Astrocyte of the cerebellum (primary cell): Measurements from ENCODE around the gene SRRD.

Experiments
- DNase-seq: peaks from one replicate; pipeline ENCODE4 v3.0.0-alpha.2; 2011; ENCODE audit warnings: low read depth
- H3K4me3 ChIP-seq: 2 replicates; pipeline ENCODE4 v1.5.1; 2011; ENCODE audit warnings: mild to moderate bottlenecking, low read depth, low read length, moderate library complexity
- in situ Hi-C: cut with HindIII; loops from 2 replicates; pipeline ENCODE4 v1.10.0; 2017; ENCODE audit warnings: low sequenced_read_pairs
- TF ChIP-seq, protein P1 (sequence below): IDR thresholded peaks from 2 replicates; pipeline ENCODE4 v1.5.1; 2012; ENCODE audit warnings: low read length, low read depth, moderate library complexity, mild to moderate bottlenecking; ENCODE audit errors: missing control alignments

The SRRD gene

GRCh38 chr22:26485806-26486390 is 2.2 kb downstream of the SRRD start:
- TF ChIP-seq, protein P1, sequence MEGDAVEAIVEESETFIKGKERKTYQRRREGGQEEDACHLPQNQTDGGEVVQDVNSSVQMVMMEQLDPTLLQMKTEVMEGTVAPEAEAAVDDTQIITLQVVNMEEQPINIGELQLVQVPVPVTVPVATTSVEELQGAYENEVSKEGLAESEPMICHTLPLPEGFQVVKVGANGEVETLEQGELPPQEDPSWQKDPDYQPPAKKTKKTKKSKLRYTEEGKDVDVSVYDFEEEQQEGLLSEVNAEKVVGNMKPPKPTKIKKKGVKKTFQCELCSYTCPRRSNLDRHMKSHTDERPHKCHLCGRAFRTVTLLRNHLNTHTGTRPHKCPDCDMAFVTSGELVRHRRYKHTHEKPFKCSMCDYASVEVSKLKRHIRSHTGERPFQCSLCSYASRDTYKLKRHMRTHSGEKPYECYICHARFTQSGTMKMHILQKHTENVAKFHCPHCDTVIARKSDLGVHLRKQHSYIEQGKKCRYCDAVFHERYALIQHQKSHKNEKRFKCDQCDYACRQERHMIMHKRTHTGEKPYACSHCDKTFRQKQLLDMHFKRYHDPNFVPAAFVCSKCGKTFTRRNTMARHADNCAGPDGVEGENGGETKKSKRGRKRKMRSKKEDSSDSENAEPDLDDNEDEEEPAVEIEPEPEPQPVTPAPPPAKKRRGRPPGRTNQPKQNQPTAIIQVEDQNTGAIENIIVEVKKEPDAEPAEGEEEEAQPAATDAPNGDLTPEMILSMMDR, result no peak
- H3K4me3 ChIP-seq, result no peak overlapping the region
- in situ Hi-C loops, result no loop called here
- no peak for DNase-seq

DNA sequence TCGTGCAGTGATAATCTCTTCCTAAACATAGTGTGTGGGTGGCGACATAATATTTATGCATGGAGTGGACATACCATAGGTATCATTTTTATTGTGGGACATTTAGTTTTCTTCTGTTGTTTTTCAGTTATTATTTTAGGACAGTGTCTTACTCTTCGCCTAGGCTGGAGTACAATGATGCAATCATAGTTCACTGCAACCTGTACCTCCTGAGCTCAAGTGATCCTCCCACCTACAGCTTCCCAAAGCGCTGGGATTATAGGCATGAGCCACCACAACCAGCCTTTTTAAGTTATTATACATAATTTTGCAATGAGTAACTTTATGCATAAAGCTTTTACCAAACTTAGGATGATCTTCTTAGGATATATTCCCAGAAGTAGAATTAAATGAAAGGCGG is 2.7 kb downstream of the SRRD start:
- in situ Hi-C loops, result no loop called here
- no peak for DNase-seq
- no peak overlapping the region for H3K4me3 ChIP-seq
- TF ChIP-seq, protein P1, result no peak

GRCh38 chr22:26487996-26488395 is 4.3 kb downstream of the SRRD start:
- TF ChIP-seq, protein P1, result no peak
- in situ Hi-C loops, result no loop called here
- H3K4me3 ChIP-seq, result no peak overlapping the region
- DNase-seq, result no peak

- TF ChIP-seq, protein P1, result no peak
- in situ Hi-C loops, result no loop called here
- no peak for DNase-seq
- no peak overlapping the region for H3K4me3 ChIP-seq
Observed at GRCh38 chr22:26489447-26490036, 5.9 kb downstream of the SRRD start.

DNA sequence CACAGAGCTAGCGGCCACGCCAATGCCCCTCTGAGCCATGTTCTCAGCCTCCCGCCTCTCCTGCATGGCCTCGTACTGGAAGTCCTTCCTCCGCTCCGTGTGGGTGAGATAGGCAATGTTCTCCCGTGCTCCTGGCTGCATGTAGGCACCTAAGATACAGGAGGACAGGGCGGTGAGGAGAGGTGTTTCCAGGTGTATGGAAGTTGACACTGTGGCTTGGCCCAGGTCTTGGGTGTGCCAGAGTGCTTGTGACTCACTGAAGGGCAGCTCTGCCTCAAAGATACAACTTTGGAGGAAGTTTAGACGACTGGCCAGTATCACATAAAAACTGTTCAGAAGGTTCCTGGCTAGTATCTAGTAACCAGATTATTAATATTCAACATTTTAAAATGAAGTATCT is 8.5 kb downstream of the SRRD start:
- TF ChIP-seq, protein P1, result no peak
- in situ Hi-C loops, result no loop called here
- H3K4me3 ChIP-seq, result no peak overlapping the region
- no peak for DNase-seq

DNA sequence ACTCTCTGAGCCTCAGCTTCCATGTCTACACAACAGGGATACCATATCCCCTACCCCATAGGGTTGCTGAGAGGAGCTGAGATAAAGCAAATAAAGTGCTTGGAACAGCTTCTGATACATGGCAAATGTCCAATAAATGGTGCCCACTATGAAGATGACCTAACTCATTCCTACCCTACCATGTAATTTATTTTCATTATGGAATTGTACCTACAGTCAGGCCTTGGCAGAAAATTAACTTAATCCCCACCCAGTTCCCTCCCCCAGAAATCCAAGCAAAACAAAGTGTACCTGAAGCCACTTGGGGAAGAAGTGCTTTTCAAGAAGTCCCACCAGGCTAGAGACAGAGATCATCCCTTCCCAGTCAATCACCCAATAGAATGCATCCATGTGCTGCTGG is 10.8 kb downstream of the SRRD start:
- TF ChIP-seq, protein P1, result no peak
- no peak overlapping the region for H3K4me3 ChIP-seq
- DNase-seq, result no peak
- in situ Hi-C loops, result no loop called here
